OCI-LY3 (cell line): ENCODE results near the gene CD151.

ENCODE experiments used
- H2AFZ ChIP-seq: fragments of 200-600, 300-600 bp; shearing (Covaris generic); 2 replicates; pipeline ENCODE4 v1.6.0; 2014; ENCODE audit warnings: antibody characterized with exemption, low read depth, low read length
- H3K27ac ChIP-seq: fragments of 200-600, 300-600 bp; sonication (generic); 2 replicates; pipeline ENCODE4 v1.5.1; 2014; ENCODE audit warnings: mild to moderate bottlenecking, low read length, moderate library complexity, mixed read lengths
- H3K27me3 ChIP-seq: fragments of 200-600, 300-600 bp; sonication (generic); 2 replicates; pipeline ENCODE4 v1.6.1; 2014; ENCODE audit warnings: low read depth, low read length, mixed read lengths
- H3K36me3 ChIP-seq: fragments of 200-600, 300-600 bp; sonication (generic); replicated peaks from 2 replicates; pipeline ENCODE3; 2014; ENCODE audit warnings: low read depth, low read length, mixed read lengths
- H3K4me1 ChIP-seq: fragments of 300-600, 200-600 bp; sonication (generic); 2 replicates; pipeline ENCODE4 v1.6.1; 2014; ENCODE audit warnings: low read length, mixed read lengths
- H3K4me2 ChIP-seq: fragments of 200-600, 300-600 bp; sonication (generic); 2 replicates; pipeline ENCODE4 v1.6.1; 2014; ENCODE audit warnings: low read length, mixed read lengths
- H3K4me3 ChIP-seq: fragments of 300-600, 200-600 bp; sonication (generic); 2 replicates; pipeline ENCODE4 v1.5.1; 2014; ENCODE audit warnings: antibody characterized with exemption, mild to moderate bottlenecking, low read length, moderate library complexity
- H3K79me2 ChIP-seq: fragments of 300-600, 200-600 bp; shearing (Covaris generic); 2 replicates; pipeline ENCODE4 v1.6.1; 2014; ENCODE audit warnings: mild to moderate bottlenecking, low read length, mixed read lengths
- H3K9ac ChIP-seq: fragments of 300-600, 200-600 bp; shearing (Covaris generic); 2 replicates; pipeline ENCODE4 v1.6.0; 2014; ENCODE audit warnings: mild to moderate bottlenecking, low read length, moderate library complexity
- H3K9me3 ChIP-seq: fragments of 200-600, 300-600 bp; shearing (Covaris generic); 2 replicates; pipeline ENCODE4 v1.6.1; 2014; ENCODE audit warnings: low read length, mixed read lengths; ENCODE audit not compliant: insufficient read depth
- H4K20me1 ChIP-seq: fragments of 200-600, 300-600 bp; sonication (generic); 2 replicates; pipeline ENCODE4 v1.6.1; 2016; ENCODE audit warnings: low read length, mixed read lengths; ENCODE audit not compliant: insufficient read depth
- EZH2phosphoT487 ChIP-seq: fragments of 200-600 bp; shearing (Covaris generic); IDR thresholded peaks from 2 replicates; pipeline ENCODE4 v1.6.1; 2018; ENCODE audit warnings: antibody characterized with exemption, mixed run types, low read depth
- TF ChIP-seq, protein P1 (sequence below): fragments of 200-600, 300-600 bp; sonication (generic); IDR thresholded peaks from 2 replicates; pipeline ENCODE4 v1.5.1; 2014; ENCODE audit warnings: antibody characterized with exemption, low read length, low read depth

The CD151 gene

DNA sequence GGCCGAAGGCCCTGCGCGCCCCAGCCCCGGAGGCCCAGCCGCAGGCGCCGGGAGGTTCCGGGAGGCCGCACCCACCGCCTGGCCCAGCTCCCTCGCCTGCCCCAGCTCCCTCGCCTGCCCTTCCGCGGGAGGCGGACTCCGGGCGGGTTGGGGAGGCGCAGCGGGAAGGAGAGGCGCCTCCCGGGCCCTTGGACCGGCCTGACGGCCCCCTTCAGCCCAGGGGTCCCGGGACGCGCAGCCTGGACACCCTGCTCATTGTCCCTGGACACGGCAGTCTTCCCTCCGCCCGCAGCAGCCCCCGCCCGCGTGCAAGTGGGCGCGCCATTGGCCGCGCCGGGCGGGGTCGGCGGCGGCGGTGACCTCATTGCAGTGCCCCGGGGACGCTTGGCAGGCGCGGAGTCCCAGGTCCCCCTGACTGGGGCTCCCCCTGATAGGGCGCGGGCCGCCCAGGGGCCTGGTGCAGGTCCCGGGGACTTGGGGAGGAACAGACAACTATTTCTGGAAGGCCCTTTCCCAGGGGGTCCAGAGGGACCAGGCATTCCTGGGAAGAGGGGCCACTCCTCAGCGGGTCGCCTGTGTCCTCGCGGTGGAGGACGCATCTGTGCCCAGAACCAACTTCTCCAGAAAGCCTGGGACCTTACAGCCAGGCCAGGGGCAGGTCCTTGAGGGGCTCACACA lies 501 bp downstream of the CD151 start:
- Histone ChIP-seq H2AFZ (no peak overlapping the region), H3K9me3 (no peaks in the 10 kb centered on the region), H3K27ac (peak overlapping the region; percentile 10; the same call in 1 of the 2 replicates), H3K36me3 (peaks cover 9% of the 10 kb centered on the region), H3K9ac (peak overlapping the region; percentile 79), H4K20me1 (peaks cover 8% of the 10 kb centered on the region; the same call in 1 of the 2 replicates), H3K27me3 (no peaks in the 10 kb centered on the region), H3K4me1 (peaks cover 25% of the 10 kb centered on the region), H3K4me2 (peak overlapping the region; percentile 76), H3K79me2 (peaks cover 9% of the 10 kb centered on the region), H3K4me3 (peak overlapping the region; percentile 93)
- TF ChIP-seq, protein P1, sequence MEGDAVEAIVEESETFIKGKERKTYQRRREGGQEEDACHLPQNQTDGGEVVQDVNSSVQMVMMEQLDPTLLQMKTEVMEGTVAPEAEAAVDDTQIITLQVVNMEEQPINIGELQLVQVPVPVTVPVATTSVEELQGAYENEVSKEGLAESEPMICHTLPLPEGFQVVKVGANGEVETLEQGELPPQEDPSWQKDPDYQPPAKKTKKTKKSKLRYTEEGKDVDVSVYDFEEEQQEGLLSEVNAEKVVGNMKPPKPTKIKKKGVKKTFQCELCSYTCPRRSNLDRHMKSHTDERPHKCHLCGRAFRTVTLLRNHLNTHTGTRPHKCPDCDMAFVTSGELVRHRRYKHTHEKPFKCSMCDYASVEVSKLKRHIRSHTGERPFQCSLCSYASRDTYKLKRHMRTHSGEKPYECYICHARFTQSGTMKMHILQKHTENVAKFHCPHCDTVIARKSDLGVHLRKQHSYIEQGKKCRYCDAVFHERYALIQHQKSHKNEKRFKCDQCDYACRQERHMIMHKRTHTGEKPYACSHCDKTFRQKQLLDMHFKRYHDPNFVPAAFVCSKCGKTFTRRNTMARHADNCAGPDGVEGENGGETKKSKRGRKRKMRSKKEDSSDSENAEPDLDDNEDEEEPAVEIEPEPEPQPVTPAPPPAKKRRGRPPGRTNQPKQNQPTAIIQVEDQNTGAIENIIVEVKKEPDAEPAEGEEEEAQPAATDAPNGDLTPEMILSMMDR, result no peak
- TF ChIP-seq EZH2phosphoT487, result no peak

DNA sequence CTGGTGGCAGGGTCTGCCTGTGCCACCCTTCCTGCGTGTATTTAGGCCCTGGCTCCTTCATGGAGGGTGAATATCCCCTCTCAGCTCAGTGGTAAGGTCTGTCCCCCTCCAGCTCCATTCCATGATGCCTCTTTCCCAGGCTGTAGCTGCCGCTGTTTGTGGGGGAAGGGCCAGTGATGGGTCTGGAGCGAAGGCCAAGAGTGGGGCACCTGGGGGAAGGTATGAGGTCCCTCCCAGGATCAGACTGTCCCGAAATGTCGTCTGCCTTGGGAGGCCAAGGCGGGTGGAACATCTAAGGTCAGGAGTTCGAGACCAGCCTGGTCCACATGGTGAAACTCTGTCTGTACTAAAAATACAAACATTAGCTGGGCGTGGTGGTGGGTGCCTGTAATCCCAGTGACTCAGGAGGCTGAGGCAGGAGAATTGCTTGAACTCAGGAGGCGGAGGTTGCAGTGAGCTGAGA lies 1.1 kb downstream of the CD151 start:
- Histone ChIP-seq H3K36me3 (peaks cover 9% of the 10 kb centered on the region), H3K9me3 (no peaks in the 10 kb centered on the region), H2AFZ (no peak overlapping the region), H3K9ac (peak overlapping the region; percentile 79), H4K20me1 (peaks cover 8% of the 10 kb centered on the region; the same call in 1 of the 2 replicates), H3K4me2 (peak overlapping the region; percentile 76), H3K79me2 (peaks cover 9% of the 10 kb centered on the region), H3K4me3 (peak overlapping the region; percentile 93), H3K27ac (no peak overlapping the region), H3K4me1 (peaks cover 24% of the 10 kb centered on the region), H3K27me3 (no peaks in the 10 kb centered on the region)
- TF ChIP-seq EZH2phosphoT487, result no peak
- TF ChIP-seq, protein P1, result no peak

DNA sequence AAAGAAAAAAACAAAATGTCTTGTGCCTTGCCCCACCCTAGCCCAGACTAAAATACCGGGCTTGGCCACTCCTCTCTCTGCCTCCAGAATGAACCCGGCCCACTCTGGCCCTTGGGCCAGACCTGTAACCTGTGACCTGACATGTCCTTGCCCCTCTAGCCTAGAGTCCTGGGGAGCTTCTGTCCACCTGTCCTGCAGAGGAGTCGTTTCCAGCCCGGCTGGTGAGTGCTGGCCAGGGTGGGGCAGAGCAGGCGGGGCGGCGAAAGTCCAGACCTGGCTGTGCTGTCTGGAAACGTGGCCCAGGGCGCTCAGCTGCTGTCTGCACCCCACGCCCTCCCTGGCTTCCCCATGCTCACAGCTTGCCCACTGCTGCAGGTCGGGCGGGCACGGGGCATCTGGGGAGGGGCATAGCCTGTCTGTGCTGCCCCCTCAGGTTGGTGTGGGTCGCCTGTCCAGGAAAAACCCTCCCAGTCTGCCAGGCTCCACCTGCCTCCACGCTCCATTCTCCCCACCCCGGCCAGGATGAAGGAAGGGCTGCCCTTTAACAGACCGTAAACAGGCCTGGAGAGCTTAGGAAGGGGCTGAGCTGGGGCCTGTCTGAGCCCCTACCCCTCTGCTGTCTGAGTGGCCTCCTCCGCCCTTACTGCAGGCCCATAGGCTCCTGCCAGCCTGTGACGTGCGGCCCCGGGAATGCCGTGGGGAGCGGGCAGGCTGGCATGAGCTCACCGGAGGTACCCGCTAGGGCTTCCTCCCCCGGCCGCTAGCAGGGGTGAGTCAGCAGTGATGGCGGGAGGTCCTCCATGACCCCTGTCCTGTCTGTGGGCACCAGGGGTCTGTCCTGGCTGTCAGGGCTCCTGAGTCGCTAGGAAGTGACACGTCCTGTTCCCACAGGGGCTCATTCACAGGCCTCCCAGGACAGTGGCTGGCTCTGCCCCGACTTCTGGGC lies 1.9 kb downstream of the CD151 start:
- H3K4me2 ChIP-seq, result no peak overlapping the region
- H3K9me3 ChIP-seq, result no peaks in the 10 kb centered on the region
- no peak overlapping the region for H3K27ac ChIP-seq
- H3K36me3 ChIP-seq, result peaks cover 9% of the 10 kb centered on the region
- no peak overlapping the region for H3K4me3 ChIP-seq
- no peaks in the 10 kb centered on the region for H3K27me3 ChIP-seq
- no peak overlapping the region for H2AFZ ChIP-seq
- peaks cover 9% of the 10 kb centered on the region for H3K79me2 ChIP-seq
- H3K9ac ChIP-seq, result no peak overlapping the region
- peaks cover 8% of the 10 kb centered on the region; the same call in 1 of the 2 replicates for H4K20me1 ChIP-seq
- TF ChIP-seq, protein P1, result no peak
- TF ChIP-seq EZH2phosphoT487, result no peak
- H3K4me1 ChIP-seq, result peaks cover 16% of the 10 kb centered on the region

DNA sequence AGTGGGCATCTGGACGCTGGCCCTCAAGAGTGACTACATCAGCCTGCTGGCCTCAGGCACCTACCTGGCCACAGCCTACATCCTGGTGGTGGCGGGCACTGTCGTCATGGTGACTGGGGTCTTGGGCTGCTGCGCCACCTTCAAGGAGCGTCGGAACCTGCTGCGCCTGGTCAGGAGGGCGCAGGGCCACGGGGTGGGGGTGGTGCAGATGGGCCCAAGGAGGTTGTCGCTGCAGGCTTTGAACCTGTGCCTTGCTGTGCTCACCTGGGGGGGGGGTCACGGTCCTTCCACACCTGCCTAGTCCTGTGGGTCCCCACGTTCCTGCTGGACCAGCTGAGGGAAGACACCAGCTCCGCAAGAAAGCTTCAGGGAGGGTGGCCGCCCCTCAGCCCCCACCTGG lies 3.5 kb downstream of the CD151 start:
- TF ChIP-seq, protein P1, result no peak
- TF ChIP-seq EZH2phosphoT487, result no peak
- H3K79me2 ChIP-seq, result peaks cover 23% of the 10 kb centered on the region
- H3K27me3 ChIP-seq, result no peaks in the 10 kb centered on the region
- no peak overlapping the region for H2AFZ ChIP-seq
- H3K9me3 ChIP-seq, result no peaks in the 10 kb centered on the region
- peaks cover 19% of the 10 kb centered on the region for H4K20me1 ChIP-seq
- no peak overlapping the region for H3K27ac ChIP-seq
- peaks cover 13% of the 10 kb centered on the region for H3K36me3 ChIP-seq
- peaks cover 19% of the 10 kb centered on the region for H3K4me1 ChIP-seq
- no peak overlapping the region for H3K4me3 ChIP-seq
- H3K9ac ChIP-seq, result no peak overlapping the region
- no peak overlapping the region for H3K4me2 ChIP-seq
